CD8-positive, alpha-beta memory T cell (primary cell): ENCODE measurements around the gene STK39. TPM values are rescaled to one million over a fixed set of nuclear protein-coding genes. Genes with fewer than 3 reads are reported as not detected.
A peak's percentile ranks its signal among the peaks of the same experiment; 100 is the strongest.

Experiments
- CTCF ChIA-PET: fragments of 350-600 bp; sonication (Branson Sonifier 250); formaldehyde crosslinking; loops from one replicate; lab custom pipeline; 2021; ENCODE audit warnings: antibody characterized with exemption; lab: Charles Lee
- POLR2A ChIA-PET: fragments of 350-600 bp; sonication (Branson Sonifier 250); formaldehyde crosslinking; loops from one replicate; lab custom pipeline; 2021; ENCODE audit warnings: antibody characterized with exemption; lab: Charles Lee
- DNase-seq, 5 donors: peaks; one replicate each; pipeline versions ENCODE4 v3.0.0 to v3.0.0-alpha.2; 2020 to 2022; ENCODE audit warnings: mixed read lengths in 1 of 5
- H3K27ac ChIP-seq: one replicate; pipeline ENCODE4 v1.7.0; 2013; ENCODE audit warnings: low read depth, mild to moderate bottlenecking, low read length, moderate library complexity
- H3K27me3 ChIP-seq: 2 replicates; pipeline ENCODE4 v1.7.0; 2013; ENCODE audit warnings: low read length, mild to moderate bottlenecking; ENCODE audit not compliant: insufficient read depth, poor library complexity, severe bottlenecking
- H3K36me3 ChIP-seq: 2 replicates; pipeline ENCODE4 v1.7.0; 2013; ENCODE audit warnings: mild to moderate bottlenecking, low read length, moderate library complexity; ENCODE audit not compliant: insufficient read depth
- H3K4me1 ChIP-seq: 2 replicates; pipeline ENCODE4 v1.7.0; 2013; ENCODE audit warnings: mild to moderate bottlenecking, low read length, moderate library complexity; ENCODE audit not compliant: insufficient read depth
- H3K4me3 ChIP-seq: 2 replicates; pipeline ENCODE4 v1.7.0; 2013; ENCODE audit warnings: mild to moderate bottlenecking, low read length
- H3K9me3 ChIP-seq: 2 replicates; pipeline ENCODE4 v1.7.0; 2013; ENCODE audit warnings: mild to moderate bottlenecking, low read length
- H3K27ac Mint-ChIP-seq, 8 donors: one replicate each; pipeline ENCODE4 v1.8.0; 2020 to 2021; ENCODE audit warnings: mixed read lengths in 8 of 8, mild to moderate bottlenecking in 6 of 8, inconsistent platforms in 3 of 8, moderate library complexity in 3 of 8
- H3K27me3 Mint-ChIP-seq, 2 donors: one replicate each; pipeline ENCODE4 v1.8.0; 2020 to 2021; ENCODE audit warnings: mixed read lengths in 2 of 2, mild to moderate bottlenecking in 1 of 2, moderate library complexity in 1 of 2
- H3K36me3 Mint-ChIP-seq, 3 donors: one replicate each; pipeline ENCODE4 v1.8.0; 2020 to 2021; ENCODE audit warnings: mixed read lengths in 3 of 3, inconsistent platforms in 1 of 3, mild to moderate bottlenecking in 1 of 3
- H3K4me1 Mint-ChIP-seq, 3 donors: one replicate each; pipeline ENCODE4 v1.8.0; 2020 to 2021; ENCODE audit warnings: mixed read lengths in 3 of 3, inconsistent platforms in 1 of 3, mild to moderate bottlenecking in 1 of 3
- H3K4me3 Mint-ChIP-seq, 7 donors: one replicate each; pipeline ENCODE4 v1.8.0; 2020 to 2021; ENCODE audit warnings: mixed read lengths in 7 of 7, mild to moderate bottlenecking in 6 of 7, moderate library complexity in 4 of 7, inconsistent platforms in 2 of 7
- H3K9me3 Mint-ChIP-seq, 5 donors: one replicate each; pipeline ENCODE4 v1.8.0; 2020 to 2022; ENCODE audit warnings: mixed read lengths in 5 of 5, mild to moderate bottlenecking in 3 of 5, moderate library complexity in 2 of 5, inconsistent platforms in 1 of 5
- polyA plus RNA-seq: library from polyadenylated mRNA; unstranded; fragments of 300-500 nt; fragmentation: Illumina TruSeq; gene quantifications from one replicate; pipeline ENCODE4 v1.2.3, GENCODE V29; 2021
- total RNA-seq, 2 experiments: library from RNA; stranded (reverse); gene quantifications; one replicate each; pipeline ENCODE4 v1.2.3, GENCODE V29; 2021

STK39 gene
- total and polyA plus RNA-seq, 3 experiments from 2014 or later = 11.2 to 28.3 (median 25.7) TPM

- Mint-ChIP-seq H3K27me3 (peaks cover 6 to 10% of the 10 kb centered on the region in 2 donors), H3K4me3 (no peak overlapping the region), H3K36me3 (no peaks in the 10 kb centered on the region), H3K4me1 (no peaks in the 10 kb centered on the region), H3K27ac (no peak overlapping the region), H3K9me3 (no peaks in the 10 kb centered on the region)
- Histone ChIP-seq H3K4me3 (no peak overlapping the region), H3K4me1 (no peaks in the 10 kb centered on the region), H3K27ac (peak overlapping the region; percentile 60), H3K9me3 (no peaks in the 10 kb centered on the region), H3K27me3 (no peaks in the 10 kb centered on the region), H3K36me3 (no peaks in the 10 kb centered on the region)
- no peak for DNase-seq
- CTCF ChIA-PET = no interaction called here
- POLR2A ChIA-PET = no interaction called here
These were observed 306.5 kb downstream of the STK39 start for GRCh38 chr2:167940734-167941507.

- Mint-ChIP-seq H3K9me3 (peaks cover 0 to 2% (median 0%) of the 10 kb centered on the region in 5 donors), H3K4me3 (no peak overlapping the region), H3K27me3 (peaks cover 6 to 10% of the 10 kb centered on the region in 2 donors), H3K4me1 (no peaks in the 10 kb centered on the region), H3K36me3 (peaks cover 0 to 3% (median 0%) of the 10 kb centered on the region in 3 donors), H3K27ac (no peak overlapping the region)
- no peaks in the 10 kb centered on the region for H3K9me3 ChIP-seq
- no peaks in the 10 kb centered on the region for H3K36me3 ChIP-seq
- ChIA-PET CTCF (no interaction called here), POLR2A (no interaction called here)
- H3K27me3 ChIP-seq = no peaks in the 10 kb centered on the region
- H3K27ac ChIP-seq = peak overlapping the region; percentile 60
- DNase-seq = no peak
- H3K4me1 ChIP-seq = no peaks in the 10 kb centered on the region
- H3K4me3 ChIP-seq = no peak overlapping the region
These were observed 307.1 kb downstream of the STK39 start for GRCh38 chr2:167940346-167940725.

DNA sequence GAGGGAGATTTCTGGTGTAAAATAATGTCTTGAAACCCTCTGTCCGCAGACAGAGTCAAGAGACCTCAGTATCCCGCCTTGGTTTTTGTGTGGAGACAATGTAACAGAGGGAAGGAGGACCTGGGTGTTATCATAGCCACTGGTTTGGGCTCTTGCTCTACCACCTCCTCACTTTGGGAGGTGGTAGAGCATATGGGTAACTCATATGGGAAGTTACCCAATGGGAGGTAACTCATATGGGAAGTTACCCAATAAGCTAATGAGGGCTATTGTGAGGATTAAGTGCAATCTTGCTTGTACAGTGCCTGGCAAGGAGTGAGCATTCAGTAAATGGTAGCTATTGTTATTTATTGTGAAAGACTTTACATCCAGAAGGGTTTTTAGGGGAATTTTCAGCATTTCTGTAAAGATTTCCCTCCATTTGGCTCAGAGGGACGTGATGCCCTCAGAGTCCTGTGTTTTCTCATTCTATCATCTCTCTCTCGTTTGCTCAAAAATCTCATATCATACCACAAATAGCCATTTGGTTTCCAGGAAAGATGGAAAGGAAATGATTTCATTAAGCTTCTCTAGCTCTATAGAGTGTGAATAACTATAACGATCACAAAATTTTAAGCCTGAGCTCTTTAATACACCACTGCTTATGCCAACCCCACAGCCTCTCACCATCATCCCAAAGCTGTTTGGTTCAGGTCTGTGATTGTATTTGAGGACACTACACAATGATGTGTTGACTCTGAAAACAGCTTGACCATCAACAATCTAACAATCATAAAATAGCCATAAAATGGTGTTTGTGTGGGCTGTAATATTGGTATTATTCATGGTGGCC, 307.7 kb downstream of the STK39 start:
- no peaks in the 10 kb centered on the region for H3K27me3 ChIP-seq
- peaks cover 0 to 3% (median 0%) of the 10 kb centered on the region in 3 donors for H3K36me3 Mint-ChIP-seq
- no peak overlapping the region for H3K4me3 Mint-ChIP-seq
- H3K9me3 ChIP-seq = no peaks in the 10 kb centered on the region
- H3K4me3 ChIP-seq = no peak overlapping the region
- peak overlapping the region; percentile 60 for H3K27ac ChIP-seq
- ChIA-PET CTCF (no interaction called here), POLR2A (no interaction called here)
- H3K36me3 ChIP-seq = no peaks in the 10 kb centered on the region
- DNase-seq = no peak
- H3K4me1 Mint-ChIP-seq = no peaks in the 10 kb centered on the region
- no peaks in the 10 kb centered on the region for H3K4me1 ChIP-seq
- H3K9me3 Mint-ChIP-seq = peaks cover 0 to 2% (median 0%) of the 10 kb centered on the region in 5 donors
- no peak overlapping the region for H3K27ac Mint-ChIP-seq
- peaks cover 6 to 10% of the 10 kb centered on the region in 2 donors for H3K27me3 Mint-ChIP-seq

DNA sequence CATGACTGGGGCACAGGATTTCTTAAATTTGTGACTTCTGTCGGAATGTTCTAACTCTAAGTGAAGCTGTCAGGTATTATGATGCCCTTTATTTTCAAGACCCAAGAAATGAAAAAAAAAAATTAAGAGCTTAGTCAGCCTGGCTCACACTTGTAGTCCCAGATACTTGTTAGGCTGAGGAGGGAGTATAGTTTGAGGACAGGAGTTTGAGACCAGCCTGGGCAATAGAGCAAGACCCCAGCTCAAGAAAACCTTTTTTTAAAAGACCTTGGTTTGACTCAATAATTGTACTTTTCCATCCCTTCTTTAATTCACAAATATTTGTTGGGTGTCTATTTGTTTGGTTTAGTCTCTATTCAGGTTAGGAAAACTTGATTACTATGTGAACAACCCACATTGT, 310.0 kb downstream of the STK39 start:
- no peaks in the 10 kb centered on the region for H3K9me3 ChIP-seq
- Mint-ChIP-seq H3K27ac (no peak overlapping the region), H3K27me3 (peaks cover 5 to 13% of the 10 kb centered on the region in 2 donors), H3K9me3 (peaks cover 0 to 2% (median 0%) of the 10 kb centered on the region in 5 donors), H3K36me3 (peaks cover 0 to 3% (median 0%) of the 10 kb centered on the region in 3 donors), H3K4me1 (no peaks in the 10 kb centered on the region), H3K4me3 (no peak overlapping the region)
- no peaks in the 10 kb centered on the region for H3K27me3 ChIP-seq
- H3K4me1 ChIP-seq = no peaks in the 10 kb centered on the region
- no peaks in the 10 kb centered on the region for H3K36me3 ChIP-seq
- H3K27ac ChIP-seq = no peak overlapping the region
- no peak for DNase-seq
- no peak overlapping the region for H3K4me3 ChIP-seq
- POLR2A ChIA-PET = no interaction called here
- CTCF ChIA-PET = interaction anchor here (1.0 to 1.6 kb wide), 2 partner anchors 8 to 33 kb away, joined by 3 read pairs; no protein-coding TSS in a partner anchor

DNA sequence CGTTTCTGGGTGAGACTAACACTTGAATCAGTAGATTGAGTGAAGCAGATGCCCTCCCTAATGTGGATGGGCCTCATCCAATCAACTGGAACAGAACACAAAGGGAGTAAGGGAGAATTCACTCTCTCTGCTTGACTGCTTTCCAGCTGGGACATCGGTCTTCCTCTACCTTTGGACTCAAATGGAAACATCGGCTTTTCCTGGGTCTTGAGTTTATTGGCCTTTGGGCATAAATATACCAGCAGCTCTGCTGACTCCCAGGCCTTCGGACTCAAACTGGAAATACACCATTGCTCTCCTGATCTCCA, 311.6 kb downstream of the STK39 start:
- H3K4me3 Mint-ChIP-seq = no peak overlapping the region
- Histone ChIP-seq H3K4me3 (no peak overlapping the region), H3K27me3 (no peaks in the 10 kb centered on the region), H3K27ac (no peak overlapping the region), H3K4me1 (no peaks in the 10 kb centered on the region), H3K9me3 (no peaks in the 10 kb centered on the region), H3K36me3 (no peaks in the 10 kb centered on the region)
- POLR2A ChIA-PET = no interaction called here
- H3K27me3 Mint-ChIP-seq = peaks cover 3 to 12% of the 10 kb centered on the region in 2 donors
- H3K4me1 Mint-ChIP-seq = no peaks in the 10 kb centered on the region
- H3K27ac Mint-ChIP-seq = no peak overlapping the region
- CTCF ChIA-PET = no interaction called here
- DNase-seq = no peak
- H3K9me3 Mint-ChIP-seq = peaks cover 0 to 2% (median 0%) of the 10 kb centered on the region in 5 donors
- H3K36me3 Mint-ChIP-seq = peaks cover 0 to 3% (median 0%) of the 10 kb centered on the region in 3 donors

- H3K9me3 ChIP-seq = no peaks in the 10 kb centered on the region
- no peaks in the 10 kb centered on the region for H3K36me3 ChIP-seq
- H3K27me3 ChIP-seq = no peaks in the 10 kb centered on the region
- H3K4me1 ChIP-seq = no peaks in the 10 kb centered on the region
- H3K4me3 Mint-ChIP-seq = no peak overlapping the region
- no peak overlapping the region for H3K4me3 ChIP-seq
- peaks cover 3 to 8% of the 10 kb centered on the region in 2 donors for H3K27me3 Mint-ChIP-seq
- H3K27ac Mint-ChIP-seq = no peak overlapping the region
- H3K36me3 Mint-ChIP-seq = peaks cover 0 to 3% (median 0%) of the 10 kb centered on the region in 3 donors
- peaks cover 0 to 2% (median 0%) of the 10 kb centered on the region in 5 donors for H3K9me3 Mint-ChIP-seq
- CTCF ChIA-PET = no interaction called here
- DNase-seq = no peak
- H3K27ac ChIP-seq = no peak overlapping the region
- H3K4me1 Mint-ChIP-seq = no peaks in the 10 kb centered on the region
- POLR2A ChIA-PET = no interaction called here
These were observed 314.1 kb downstream of the STK39 start for GRCh38 chr2:167933097-167933814.

DNA sequence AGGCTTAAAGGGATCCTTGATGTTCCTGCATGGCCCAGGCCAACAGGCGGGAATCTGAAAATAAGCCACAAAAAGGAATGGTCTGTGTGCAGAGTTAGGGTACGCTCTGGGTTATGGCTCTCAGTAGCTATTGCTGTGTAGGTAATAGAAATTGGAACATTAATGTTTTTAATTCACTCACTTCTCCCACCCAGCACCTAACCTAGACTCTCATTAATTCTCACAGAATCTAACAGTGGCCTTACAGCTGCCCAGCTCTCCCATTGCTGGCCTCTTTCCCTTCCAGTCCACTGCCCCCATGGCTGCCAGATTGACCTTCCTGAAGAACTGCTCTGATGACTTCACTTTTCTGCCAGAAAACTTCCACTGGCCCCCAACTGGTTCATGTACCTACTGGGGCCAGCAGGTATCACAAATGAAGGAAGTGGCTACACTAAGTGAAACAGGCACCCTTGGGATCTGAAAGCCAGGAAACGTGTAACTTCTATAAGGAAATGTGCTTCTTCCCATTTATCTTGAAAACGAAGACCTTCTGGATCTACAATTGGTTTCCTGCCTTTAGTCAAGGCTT, 315.2 kb downstream of the STK39 start:
- DNase-seq = no peak
- no peaks in the 10 kb centered on the region for H3K4me1 Mint-ChIP-seq
- no peaks in the 10 kb centered on the region for H3K4me1 ChIP-seq
- no peak overlapping the region for H3K27ac ChIP-seq
- H3K27ac Mint-ChIP-seq = no peak overlapping the region
- H3K27me3 Mint-ChIP-seq = peaks cover 4 to 8% of the 10 kb centered on the region in 2 donors
- H3K36me3 Mint-ChIP-seq = peaks cover 0 to 3% (median 0%) of the 10 kb centered on the region in 3 donors
- H3K36me3 ChIP-seq = no peaks in the 10 kb centered on the region
- no peaks in the 10 kb centered on the region for H3K27me3 ChIP-seq
- H3K9me3 ChIP-seq = no peaks in the 10 kb centered on the region
- H3K4me3 ChIP-seq = no peak overlapping the region
- ChIA-PET CTCF (no interaction called here), POLR2A (no interaction called here)
- no peak overlapping the region for H3K4me3 Mint-ChIP-seq
- peaks cover 0 to 2% (median 0%) of the 10 kb centered on the region in 5 donors for H3K9me3 Mint-ChIP-seq
